ENCODE results near the gene LHFPL3.
"Not testable (repeated sequence)": the region's sequence is repeated elsewhere in the genome, so short reads cannot be mapped to it uniquely, and the experiment has no call there.

Gene LHFPL3

GRCh38 chr7:104328296-104328969, at the start of gene LHFPL3:
LHFPL3 (plus strand) TSS chr7:104328603.
- Histone ChIP-seq H3K4me1 (ENCODE audit: insufficient read depth, low read length, severe bottlenecking) (no peaks in the 10 kb centered on the region), H3K4me2 (ENCODE audit: low read length) (no peak within 1 kb of the TSS), H3K27ac (ENCODE audit: low read depth, low read length, poor library complexity, severe bottlenecking) (no peak within 1 kb of the TSS), H3K9me2 (ENCODE audit: low read depth, low read length) (no peaks in the 10 kb centered on the region), H3K79me2 (ENCODE audit: insufficient read depth, low read length) (no peaks in the 10 kb centered on the region), H4K20me1 (ENCODE audit: insufficient read depth, low read length) (no peaks in the 10 kb centered on the region), H3K36me3 (ENCODE audit: insufficient read depth, low read length) (no peaks in the 10 kb centered on the region), H3K9ac (ENCODE audit: low read length) (no peak within 1 kb of the TSS), H3K9me3 (ENCODE audit: low read length) (no peaks in the 10 kb centered on the region), H3K27me3 (ENCODE audit: insufficient read depth, low read length) (no peaks in the 10 kb centered on the region; the same call in 1 of the 2 replicates), H2AFZ (ENCODE audit: low read length) (no peak within 1 kb of the TSS), H3F3A (ENCODE audit: insufficient read depth, low read length) (no peaks in the 10 kb centered on the region), H3K4me3 (ENCODE audit: low read depth, low read length, poor library complexity, severe bottlenecking) (no peak within 1 kb of the TSS)
- TF ChIP-seq EZH2 (IDR thresholded peaks at IDR 0.05; ENCODE audit: borderline replicate concordance, low read length), result no peak
- TF ChIP-seq CTCF (IDR thresholded peaks at IDR 0.05; ENCODE audit: low read length), result no peak

- not testable (repeated sequence) for H3K27me3 ChIP-seq (ENCODE audit: insufficient read depth, low read length); H3K4me3 ChIP-seq (ENCODE audit: low read depth, low read length, poor library complexity, severe bottlenecking); H3K9ac ChIP-seq (ENCODE audit: low read length); H3K27ac ChIP-seq (ENCODE audit: low read depth, low read length, poor library complexity, severe bottlenecking); H3K79me2 ChIP-seq (ENCODE audit: insufficient read depth, low read length); H3K9me3 ChIP-seq (ENCODE audit: low read length); H3F3A ChIP-seq (ENCODE audit: insufficient read depth, low read length); H4K20me1 ChIP-seq (ENCODE audit: insufficient read depth, low read length); H3K4me2 ChIP-seq (ENCODE audit: low read length); H3K9me2 ChIP-seq (ENCODE audit: low read depth, low read length); H3K4me1 ChIP-seq (ENCODE audit: insufficient read depth, low read length, severe bottlenecking); H3K36me3 ChIP-seq (ENCODE audit: insufficient read depth, low read length); H2AFZ ChIP-seq (ENCODE audit: low read length)
Measured at GRCh38 chr7:104281685-104282084, 46.7 kb upstream of the LHFPL3 start.

GRCh38 chr7:104286839-104287238, 41.6 kb upstream of the LHFPL3 start:
- Histone ChIP-seq H3K4me2 (ENCODE audit: low read length) (no peak overlapping the region), H3K79me2 (ENCODE audit: insufficient read depth, low read length) (no peaks in the 10 kb centered on the region), H3K36me3 (ENCODE audit: insufficient read depth, low read length) (no peaks in the 10 kb centered on the region), H3F3A (ENCODE audit: insufficient read depth, low read length) (no peaks in the 10 kb centered on the region), H3K9me3 (ENCODE audit: low read length) (no peaks in the 10 kb centered on the region), H3K9ac (ENCODE audit: low read length) (no peak overlapping the region), H3K9me2 (ENCODE audit: low read depth, low read length) (no peaks in the 10 kb centered on the region), H3K27me3 (ENCODE audit: insufficient read depth, low read length) (no peaks in the 10 kb centered on the region), H4K20me1 (ENCODE audit: insufficient read depth, low read length) (no peaks in the 10 kb centered on the region), H3K4me1 (ENCODE audit: insufficient read depth, low read length, severe bottlenecking) (no peaks in the 10 kb centered on the region), H2AFZ (ENCODE audit: low read length) (no peak overlapping the region), H3K4me3 (ENCODE audit: low read depth, low read length, poor library complexity, severe bottlenecking) (no peak overlapping the region), H3K27ac (ENCODE audit: low read depth, low read length, poor library complexity, severe bottlenecking) (no peak overlapping the region)
- TF ChIP-seq CTCF (IDR thresholded peaks at IDR 0.05; ENCODE audit: low read length), result no peak
- TF ChIP-seq EZH2 (IDR thresholded peaks at IDR 0.05; ENCODE audit: borderline replicate concordance, low read length), result no peak

- TF ChIP-seq EZH2 (IDR thresholded peaks at IDR 0.05; ENCODE audit: borderline replicate concordance, low read length) (no peak), CTCF (IDR thresholded peaks at IDR 0.05; ENCODE audit: low read length) (no peak)
- Histone ChIP-seq H4K20me1 (ENCODE audit: insufficient read depth, low read length) (no peaks in the 10 kb centered on the region), H3F3A (ENCODE audit: insufficient read depth, low read length) (no peaks in the 10 kb centered on the region), H3K79me2 (ENCODE audit: insufficient read depth, low read length) (no peaks in the 10 kb centered on the region), H2AFZ (ENCODE audit: low read length) (no peak overlapping the region), H3K36me3 (ENCODE audit: insufficient read depth, low read length) (no peaks in the 10 kb centered on the region), H3K27me3 (ENCODE audit: insufficient read depth, low read length) (no peaks in the 10 kb centered on the region), H3K9me3 (ENCODE audit: low read length) (no peaks in the 10 kb centered on the region), H3K4me2 (ENCODE audit: low read length) (no peak overlapping the region), H3K4me1 (ENCODE audit: insufficient read depth, low read length, severe bottlenecking) (no peaks in the 10 kb centered on the region), H3K9ac (ENCODE audit: low read length) (no peak overlapping the region), H3K9me2 (ENCODE audit: low read depth, low read length) (no peaks in the 10 kb centered on the region), H3K27ac (ENCODE audit: low read depth, low read length, poor library complexity, severe bottlenecking) (no peak overlapping the region), H3K4me3 (ENCODE audit: low read depth, low read length, poor library complexity, severe bottlenecking) (no peak overlapping the region)
Measured at GRCh38 chr7:104288137-104288536, 40.3 kb upstream of the LHFPL3 start.

Data from OCI-LY1 (cell line).